Thoracic aorta (tissue), 2 donors: Measurements from ENCODE around the gene IFT122. TPM values are rescaled to one million over a fixed set of nuclear protein-coding genes. Genes with fewer than 3 reads are reported as not detected.

Source experiments
- ATAC-seq: fragments of 150-250 bp; one replicate; pipeline ENCODE4 v1.8.0; 2017; ENCODE audit warnings: low read depth; ENCODE audit not compliant: insufficient number of reproducible peaks, low FRiP score
- DNase-seq: peaks from one replicate; pipeline ENCODE4 v3.0.0-alpha.2; 2020; ENCODE audit warnings: low spot score
- H3K27ac ChIP-seq, 2 donors: fragments of 200-600 bp; sonication (generic); 1 replicate in 1 of 2; 2 replicates in 1 of 2; pipeline ENCODE4 v1.5.1; 2016; ENCODE audit warnings: mild to moderate bottlenecking in 2 of 2, moderate library complexity in 2 of 2
- H3K27me3 ChIP-seq: fragments of 200-600 bp; sonication (generic); replicated peaks from 2 replicates; pipeline ENCODE4 v1.6.0; 2016; ENCODE audit warnings: mild to moderate bottlenecking; ENCODE audit not compliant: insufficient read depth
- H3K36me3 ChIP-seq: fragments of 200-600 bp; sonication (generic); one replicate; pipeline ENCODE4 v1.5.1; 2016
- H3K4me1 ChIP-seq, 2 donors: fragments of 200-600 bp; sonication (generic); 1 replicate in 1 of 2; 2 replicates in 1 of 2; pipeline versions ENCODE4 v1.5.1 to v1.6.0; 2016; ENCODE audit warnings: low read depth in 2 of 2, mild to moderate bottlenecking in 1 of 2; ENCODE audit not compliant: control insufficient read depth in 1 of 2
- H3K4me3 ChIP-seq: fragments of 200-600 bp; sonication (generic); 2 replicates; pipeline ENCODE4 v1.5.1; 2016; ENCODE audit warnings: mild to moderate bottlenecking
- H3K9me3 ChIP-seq: fragments of 200-600 bp; sonication (generic); 2 replicates; pipeline ENCODE4 v1.5.1; 2016
- CTCF ChIP-seq: fragments of 200-600 bp; sonication (generic); IDR thresholded peaks from one replicate; pipeline ENCODE4 v1.5.1; 2019; ENCODE audit warnings: antibody characterized with exemption
- total RNA-seq, 2 donors: library from RNA; depleted of rRNA; stranded (reverse); fragments of >200 nt; gene quantifications; one replicate each; pipeline versions ENCODE4 v1.1.0 to v1.2.3, GENCODE V29; 2016

Gene IFT122
- total RNA-seq, 2 donors from 2014 or later: 50.1 to 61.9 TPM

- TF ChIP-seq CTCF: no peak
- H3K4me1 ChIP-seq: peaks cover 36 to 58% of the 10 kb centered on the region in 2 donors
- H3K27ac ChIP-seq: peak overlapping the region; percentile 68 to 80
Measured at GRCh38 chr3:129441782-129442181, 1.8 kb downstream of the IFT122 start.

GRCh38 chr3:129442486-129442885, 2.5 kb downstream of the IFT122 start:
- Histone ChIP-seq H3K27me3 (no peaks in the 10 kb centered on the region), H3K9me3 (no peaks in the 10 kb centered on the region), H3K4me3 (peak overlapping the region; percentile 92), H3K36me3 (no peaks in the 10 kb centered on the region), H3K27ac (peak overlapping the region; percentile 68 to 80), H3K4me1 (peaks cover 32 to 61% of the 10 kb centered on the region in 2 donors)
- TF ChIP-seq CTCF: no peak
- no peak for DNase-seq
- no peak for ATAC-seq

More at GRCh38 chr3:129441782-129442181, 1.8 kb downstream of the IFT122 start:
- Histone ChIP-seq H3K36me3 (peaks cover 3% of the 10 kb centered on the region), H3K27me3 (no peaks in the 10 kb centered on the region), H3K4me3 (peak overlapping the region; percentile 92), H3K9me3 (no peaks in the 10 kb centered on the region)
- ATAC-seq (no peak), DNase-seq (no peak)

DNA sequence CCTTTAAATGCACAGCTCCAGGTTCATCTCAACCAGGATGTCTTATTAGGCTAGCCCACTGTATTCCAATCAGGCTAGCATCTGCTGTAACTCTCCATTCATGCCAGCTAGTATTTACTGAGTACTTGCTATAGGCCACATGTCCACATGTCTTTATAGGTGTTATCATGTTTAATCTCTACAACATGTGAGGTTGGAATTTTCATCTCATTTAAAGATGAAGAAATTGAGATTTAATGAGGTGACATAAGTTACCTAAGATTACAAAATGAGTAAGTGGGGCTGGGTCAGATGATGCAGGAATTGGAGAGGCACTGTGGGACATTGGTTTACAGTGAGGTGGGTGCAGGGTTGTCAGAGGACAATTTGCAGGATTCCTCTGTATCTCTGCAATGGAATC, 2.9 kb downstream of the IFT122 start:
- H3K27me3 ChIP-seq: no peaks in the 10 kb centered on the region
- H3K36me3 ChIP-seq: no peaks in the 10 kb centered on the region
- peak overlapping the region; percentile 68 to 80 for H3K27ac ChIP-seq
- TF ChIP-seq CTCF: no peak
- DNase-seq: no peak
- no peak overlapping the region for H3K4me3 ChIP-seq
- no peaks in the 10 kb centered on the region for H3K9me3 ChIP-seq
- ATAC-seq: no peak
- H3K4me1 ChIP-seq: peaks cover 32 to 56% of the 10 kb centered on the region in 2 donors

DNA sequence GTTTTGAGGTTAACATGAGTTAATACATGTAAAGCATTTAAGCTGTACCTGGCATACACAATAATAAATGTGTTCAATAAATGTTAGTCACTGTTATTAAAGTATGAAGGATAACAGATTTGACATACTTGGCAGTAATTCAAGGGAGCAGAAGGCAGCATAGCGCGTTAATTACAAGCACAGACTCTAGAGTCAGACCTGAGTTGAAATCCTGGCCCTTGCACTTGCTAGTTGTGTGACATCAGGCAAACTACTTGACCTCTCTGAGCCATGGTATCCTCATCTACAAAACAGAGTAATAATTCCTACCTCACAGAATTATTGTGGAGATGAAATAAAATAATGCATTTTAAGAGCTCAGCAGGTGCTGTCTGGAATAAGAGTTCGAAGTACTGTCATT, 5.4 kb downstream of the IFT122 start:
- ATAC-seq (no peak), DNase-seq (no peak)
- no peak for TF ChIP-seq CTCF
- H3K4me1 ChIP-seq: peaks cover 29 to 54% of the 10 kb centered on the region in 2 donors
- H3K27me3 ChIP-seq: no peaks in the 10 kb centered on the region
- no peaks in the 10 kb centered on the region for H3K36me3 ChIP-seq
- no peak overlapping the region for H3K4me3 ChIP-seq
- no peak overlapping the region for H3K27ac ChIP-seq
- no peaks in the 10 kb centered on the region for H3K9me3 ChIP-seq

DNA sequence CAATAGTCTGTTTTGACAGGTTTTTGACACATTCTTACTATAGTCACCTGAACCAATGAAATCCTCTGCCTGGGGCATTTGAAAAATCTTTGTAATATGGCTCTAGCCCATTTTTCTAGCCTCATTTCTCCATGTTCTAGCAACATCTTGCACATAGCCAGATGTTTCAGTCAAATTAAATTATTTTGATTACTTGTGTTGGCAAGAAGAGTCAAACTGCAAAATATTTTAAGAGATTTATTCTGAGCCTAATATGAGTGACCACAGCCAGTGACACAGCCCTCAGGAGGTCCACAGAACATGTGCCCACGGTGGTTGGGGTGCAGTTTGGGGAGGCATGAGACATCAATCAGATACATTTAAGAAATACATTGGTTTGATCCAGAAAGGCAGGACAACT, 6.9 kb downstream of the IFT122 start:
- Histone ChIP-seq H3K9me3 (no peaks in the 10 kb centered on the region), H3K4me3 (no peak overlapping the region), H3K27ac (no peak overlapping the region), H3K4me1 (peaks cover 19 to 40% of the 10 kb centered on the region in 2 donors), H3K36me3 (no peaks in the 10 kb centered on the region), H3K27me3 (no peaks in the 10 kb centered on the region)
- ATAC-seq (no peak), DNase-seq (no peak)
- TF ChIP-seq CTCF: no peak
